Thymus (tissue), 11 donors: Measurements from ENCODE around the gene KLHL21. TPM values are rescaled to one million over a fixed set of nuclear protein-coding genes. Genes with fewer than 3 reads are reported as not detected.
"Not testable (repeated sequence)": the region's sequence is repeated elsewhere in the genome, so short reads cannot be mapped to it uniquely, and the experiment has no call there.

Source experiments
- DNase-seq, 9 donors: peaks; one replicate each; pipeline ENCODE4 v3.0.0-alpha.2; 2013; ENCODE audit warnings: low spot score in 9 of 9, low read depth in 6 of 9, missing footprints in 1 of 9
- H3K27ac ChIP-seq, 2 donors: one replicate each; pipeline ENCODE4 v1.5.1; 2013; ENCODE audit warnings: control low read depth in 1 of 2, low read depth in 1 of 2, low read length in 1 of 2, mild to moderate bottlenecking in 1 of 2, moderate library complexity in 1 of 2
- H3K27me3 ChIP-seq, 2 donors: one replicate each; pipeline ENCODE4 v1.5.1; 2013; ENCODE audit warnings: low read length in 1 of 2; ENCODE audit not compliant: control insufficient read depth in 2 of 2, insufficient read depth in 1 of 2
- H3K36me3 ChIP-seq, 2 donors: one replicate each; pipeline ENCODE4 v1.5.1; 2013; ENCODE audit warnings: low read length in 1 of 2, mild to moderate bottlenecking in 1 of 2, moderate library complexity in 1 of 2; ENCODE audit not compliant: control insufficient read depth in 2 of 2, insufficient read depth in 2 of 2
- H3K4me1 ChIP-seq, 2 donors: one replicate each; pipeline ENCODE4 v1.5.1; 2013; ENCODE audit warnings: low read length in 2 of 2; ENCODE audit not compliant: control insufficient read depth in 2 of 2, insufficient read depth in 2 of 2
- H3K4me3 ChIP-seq, 2 donors: one replicate each; pipeline ENCODE4 v1.5.1; 2013; ENCODE audit warnings: low read length in 2 of 2, control low read depth in 1 of 2, mild to moderate bottlenecking in 1 of 2
- H3K9me3 ChIP-seq, 2 donors: one replicate each; pipeline ENCODE4 v1.5.1; 2013; ENCODE audit warnings: low read length in 1 of 2, mild to moderate bottlenecking in 1 of 2; ENCODE audit not compliant: control insufficient read depth in 2 of 2, insufficient read depth in 1 of 2
- WGBS: extraction: QIAGEN DNeasy Blood & Tissue Kit; methylation state at CpG from one replicate; pipeline ENCODE4 v1.1.7; 2013; 5-methylcytosine and 5-hydroxymethylcytosine counted together
- polyA plus RNA-seq: library from polyadenylated mRNA; stranded (reverse); fragments of 200-250 nt; gene quantifications from one replicate; pipeline ENCODE4 v1.2.3, GENCODE V29; 2013
- total RNA-seq: library from RNA; stranded (reverse); fragments of 120-200 nt; gene quantifications from one replicate; pipeline ENCODE4 v1.2.4, GENCODE V29; 2013
- donor health status: healthy.

The KLHL21 gene
- total and polyA plus RNA-seq, 2 donors, result 8.0 to 13.6 TPM

DNA sequence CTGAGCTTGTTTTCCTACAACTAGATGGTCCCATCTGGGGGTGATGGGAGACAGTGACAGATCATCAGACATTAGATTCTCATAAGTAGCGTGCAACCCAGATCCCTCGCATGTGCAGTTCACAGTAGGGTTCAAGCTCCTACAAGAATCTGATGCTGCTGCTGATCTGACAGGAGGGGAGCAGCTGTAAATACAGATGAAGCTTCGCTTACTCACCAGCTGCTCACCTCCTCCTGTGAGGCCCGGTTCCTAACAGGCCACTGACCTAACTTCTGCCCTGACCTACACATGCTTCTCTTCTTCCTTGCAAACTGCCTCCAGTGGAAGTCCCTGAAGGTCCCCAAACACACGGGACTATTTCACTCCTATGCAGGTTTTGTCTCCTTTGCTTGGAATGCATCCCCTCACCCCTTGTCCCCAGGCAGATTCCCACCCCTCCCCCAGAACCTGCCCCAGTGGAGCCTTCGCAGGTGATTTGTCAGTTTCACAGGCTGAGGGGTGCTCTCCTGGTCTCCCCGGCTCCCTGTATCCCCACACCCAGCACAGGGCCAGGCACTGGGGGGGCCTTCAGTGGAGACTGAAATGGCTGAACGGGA is 28.5 kb downstream of the KLHL21 start:
- Histone ChIP-seq H3K4me3 (no peak overlapping the region), H3K9me3 (peaks cover 0 to 8% of the 10 kb centered on the region in 2 donors), H3K27ac (no peak overlapping the region), H3K36me3 (no peaks in the 10 kb centered on the region), H3K27me3 (peaks cover 0 to 9% of the 10 kb centered on the region in 2 donors), H3K4me1 (peaks cover 0 to under 1% of the 10 kb centered on the region in 2 donors)
- DNase-seq, result no peak
- 93% methylated on average over 8 of the region's 8 CpGs for WGBS

GRCh38 chr1:6572653-6573383 is 29.9 kb downstream of the KLHL21 start:
- no peak overlapping the region for H3K27ac ChIP-seq
- no peaks in the 10 kb centered on the region for H3K4me1 ChIP-seq
- H3K9me3 ChIP-seq, result peaks cover 0 to 8% of the 10 kb centered on the region in 2 donors
- no peak overlapping the region for H3K4me3 ChIP-seq
- H3K27me3 ChIP-seq, result peaks cover 0 to 9% of the 10 kb centered on the region in 2 donors
- H3K36me3 ChIP-seq, result no peaks in the 10 kb centered on the region
- WGBS, result 87% methylated on average over 12 of the region's 12 CpGs
- no peak for DNase-seq

DNA sequence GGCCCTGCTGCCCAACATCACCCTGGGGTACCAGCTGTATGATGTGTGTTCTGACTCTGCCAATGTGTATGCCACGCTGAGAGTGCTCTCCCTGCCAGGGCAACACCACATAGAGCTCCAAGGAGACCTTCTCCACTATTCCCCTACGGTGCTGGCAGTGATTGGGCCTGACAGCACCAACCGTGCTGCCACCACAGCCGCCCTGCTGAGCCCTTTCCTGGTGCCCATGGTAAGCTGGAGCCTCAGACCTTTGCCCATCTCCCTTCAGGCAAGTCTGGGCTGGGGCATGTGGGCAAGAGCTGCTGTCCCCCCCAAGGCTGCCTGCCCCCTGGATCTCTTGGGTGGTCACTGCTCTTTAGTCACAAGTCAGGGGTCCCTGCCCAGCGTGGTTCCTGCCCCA is 31.7 kb downstream of the KLHL21 start:
- H3K4me3 ChIP-seq, result no peak overlapping the region
- H3K36me3 ChIP-seq, result no peaks in the 10 kb centered on the region
- no peak overlapping the region for H3K27ac ChIP-seq
- H3K4me1 ChIP-seq, result no peaks in the 10 kb centered on the region
- H3K27me3 ChIP-seq, result peaks cover 0 to 9% of the 10 kb centered on the region in 2 donors
- 84% methylated on average over 5 of the region's 5 CpGs for WGBS
- no peak for DNase-seq
- peaks cover 0 to 8% of the 10 kb centered on the region in 2 donors for H3K9me3 ChIP-seq

GRCh38 chr1:6570100-6570499 is 32.6 kb downstream of the KLHL21 start:
- WGBS, result 84% methylated on average over 3 of the region's 3 CpGs
- no peaks in the 10 kb centered on the region for H3K36me3 ChIP-seq
- H3K9me3 ChIP-seq, result peaks cover 0 to 8% of the 10 kb centered on the region in 2 donors

DNA sequence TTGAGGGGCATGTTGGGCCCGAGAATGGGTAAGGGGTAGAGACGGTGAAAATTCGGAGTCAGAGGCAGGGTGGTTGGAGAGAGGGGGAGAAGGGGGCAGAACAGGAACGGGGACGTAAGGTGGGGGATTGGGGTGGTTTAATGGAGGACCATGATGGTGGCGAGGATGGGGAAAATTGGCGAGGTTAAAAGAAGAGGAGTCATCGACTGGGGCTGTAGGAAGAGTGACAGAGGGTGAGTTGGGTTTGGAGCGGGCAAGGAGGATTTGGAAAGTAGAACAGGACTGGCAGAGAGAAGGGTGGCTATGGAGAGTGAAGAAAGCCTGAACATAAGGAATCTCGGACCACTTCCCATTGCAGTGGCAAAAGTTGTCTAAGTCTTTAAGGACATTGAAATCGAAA is 33.6 kb downstream of the KLHL21 start:
- H3K4me3 ChIP-seq, result no peak overlapping the region
- peaks cover 0 to 8% of the 10 kb centered on the region in 2 donors for H3K9me3 ChIP-seq
- peaks cover 0 to 19% of the 10 kb centered on the region in 2 donors for H3K27me3 ChIP-seq
- H3K27ac ChIP-seq, result no peak overlapping the region
- no peaks in the 10 kb centered on the region for H3K4me1 ChIP-seq
- H3K36me3 ChIP-seq, result no peaks in the 10 kb centered on the region
- no peak for DNase-seq
- 96% methylated on average over 11 of the region's 11 CpGs for WGBS

More at GRCh38 chr1:6570100-6570499, 32.6 kb downstream of the KLHL21 start:
- Histone ChIP-seq H3K27me3 (peaks cover 0 to 15% of the 10 kb centered on the region in 2 donors), H3K27ac (no peak overlapping the region), H3K4me3 (no peak overlapping the region), H3K4me1 (no peaks in the 10 kb centered on the region)
- no peak for DNase-seq

DNA sequence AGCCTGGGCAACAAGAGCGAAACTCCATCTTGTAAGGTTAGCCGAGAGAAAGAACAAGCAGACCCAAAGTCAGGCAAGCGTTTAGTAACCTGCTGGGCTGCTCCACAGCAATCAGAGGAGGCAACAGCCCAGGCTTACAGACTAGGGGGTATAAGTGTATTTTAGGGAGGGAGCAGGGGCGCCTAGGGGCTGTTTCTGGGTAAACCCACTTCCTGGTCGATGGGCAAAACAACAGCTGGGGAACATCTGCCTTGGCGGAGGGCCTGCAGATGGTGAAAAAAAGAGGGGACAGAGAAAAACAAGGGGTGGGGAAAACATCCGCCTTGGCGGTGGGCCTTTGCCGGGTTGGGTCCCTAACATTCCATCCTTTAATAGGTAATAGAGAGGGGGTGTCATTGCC is 42.4 kb downstream of the KLHL21 start:
- Histone ChIP-seq H3K36me3 (no peaks in the 10 kb centered on the region), H3K4me3 (no peak overlapping the region), H3K27me3 (peaks cover 0 to 6% of the 10 kb centered on the region in 2 donors), H3K27ac (no peak overlapping the region), H3K4me1 (no peaks in the 10 kb centered on the region), H3K9me3 (peaks cover 0 to 12% of the 10 kb centered on the region in 2 donors)
- WGBS, result 83% methylated on average over 9 of the region's 9 CpGs
- DNase-seq, result no peak

GRCh38 chr1:6559161-6559560 is 43.5 kb downstream of the KLHL21 start:
- H3K27ac ChIP-seq, H3K27me3 ChIP-seq, H3K4me3 ChIP-seq, DNase-seq, H3K36me3 ChIP-seq, H3K4me1 ChIP-seq: not testable (repeated sequence)
- peaks cover 0 to 12% of the 10 kb centered on the region in 2 donors for H3K9me3 ChIP-seq
- 97% methylated on average over 11 of the region's 11 CpGs for WGBS

DNA sequence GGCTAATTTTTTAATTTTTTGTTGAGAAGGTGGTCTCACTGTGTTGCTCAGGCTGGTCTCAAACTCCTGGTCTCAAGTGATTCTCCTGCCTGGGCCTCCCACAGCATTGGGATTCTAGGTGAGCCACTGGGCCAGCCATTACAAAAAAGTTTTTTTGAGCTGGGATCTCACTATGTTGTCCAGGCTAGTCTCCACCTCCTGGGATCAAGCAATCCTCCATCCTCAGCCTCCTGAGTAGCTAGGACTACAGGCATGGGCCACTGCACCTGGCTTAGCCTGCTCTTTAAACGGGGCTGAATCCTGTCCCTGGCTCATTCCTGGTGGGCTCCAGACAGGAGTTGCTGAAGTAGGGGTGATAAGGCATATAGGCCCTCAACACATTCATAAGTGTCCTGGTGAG is 45.1 kb downstream of the KLHL21 start:
- DNase-seq, result no peak
- H3K27ac ChIP-seq, result no peak overlapping the region
- H3K36me3 ChIP-seq, result no peaks in the 10 kb centered on the region
- H3K4me3 ChIP-seq, result no peak overlapping the region
- H3K27me3 ChIP-seq, result no peaks in the 10 kb centered on the region
- WGBS, result 91% methylated on average over 1 of the region's 1 CpG
- H3K4me1 ChIP-seq, result peaks cover 10 to 11% of the 10 kb centered on the region in 2 donors
- peaks cover 0 to 12% of the 10 kb centered on the region in 2 donors for H3K9me3 ChIP-seq
